OCI-LY7 (cell line): Measurements from ENCODE around the gene ATP1A3.

ENCODE experiments used
- CTCF ChIP-seq: fragments of 200-600 bp; sonication (generic); conservative IDR thresholded peaks from 2 replicates; pipeline ENCODE4 v1.5.1; 2014; ENCODE audit warnings: mild to moderate bottlenecking, antibody characterized with exemption, low read length, moderate library complexity, mixed read lengths
- EZH2phosphoT487 ChIP-seq: fragments of 200-600 bp; sonication (generic); IDR thresholded peaks from 2 replicates; pipeline ENCODE4 v1.6.1; 2018; ENCODE audit warnings: low read depth, borderline replicate concordance, mild to moderate bottlenecking, mixed run types, antibody characterized with exemption, low read length, moderate library complexity, mixed read lengths

- no peak for TF ChIP-seq CTCF
- no peak for TF ChIP-seq EZH2phosphoT487
Observed at GRCh38 chr19:42006569-42006968, 12.5 kb upstream of the ATP1A3 start.
